ENCODE measurements around the gene BATF3. TPM values are rescaled to one million over a fixed set of nuclear protein-coding genes. Genes with fewer than 3 reads are reported as not detected.
"Not testable (repeated sequence)": the region's sequence is repeated elsewhere in the genome, so short reads cannot be mapped to it uniquely, and the experiment has no call there.

Gene BATF3
- total RNA-seq, 6 donors from 2014 or later = 2.6 to 14.1 (median 9.4) TPM

- Histone ChIP-seq H3K9me3 (no peaks in the 10 kb centered on the region), H3K27ac (no peak overlapping the region), H3K4me1 (no peaks in the 10 kb centered on the region), H3K27me3 (no peaks in the 10 kb centered on the region), H3K36me3 (no peaks in the 10 kb centered on the region), H3K4me3 (no peak overlapping the region)
- WGBS, 2 donors = 71 to 77% methylated on average over 13 of the region's 13 CpGs
- no peak for DNase-seq
- TF ChIP-seq POLR2AphosphoS5 (IDR thresholded peaks at IDR 0.05) = no peak
- no peak for TF ChIP-seq EP300 (IDR thresholded peaks at IDR 0.05)
- TF ChIP-seq, protein P1, sequence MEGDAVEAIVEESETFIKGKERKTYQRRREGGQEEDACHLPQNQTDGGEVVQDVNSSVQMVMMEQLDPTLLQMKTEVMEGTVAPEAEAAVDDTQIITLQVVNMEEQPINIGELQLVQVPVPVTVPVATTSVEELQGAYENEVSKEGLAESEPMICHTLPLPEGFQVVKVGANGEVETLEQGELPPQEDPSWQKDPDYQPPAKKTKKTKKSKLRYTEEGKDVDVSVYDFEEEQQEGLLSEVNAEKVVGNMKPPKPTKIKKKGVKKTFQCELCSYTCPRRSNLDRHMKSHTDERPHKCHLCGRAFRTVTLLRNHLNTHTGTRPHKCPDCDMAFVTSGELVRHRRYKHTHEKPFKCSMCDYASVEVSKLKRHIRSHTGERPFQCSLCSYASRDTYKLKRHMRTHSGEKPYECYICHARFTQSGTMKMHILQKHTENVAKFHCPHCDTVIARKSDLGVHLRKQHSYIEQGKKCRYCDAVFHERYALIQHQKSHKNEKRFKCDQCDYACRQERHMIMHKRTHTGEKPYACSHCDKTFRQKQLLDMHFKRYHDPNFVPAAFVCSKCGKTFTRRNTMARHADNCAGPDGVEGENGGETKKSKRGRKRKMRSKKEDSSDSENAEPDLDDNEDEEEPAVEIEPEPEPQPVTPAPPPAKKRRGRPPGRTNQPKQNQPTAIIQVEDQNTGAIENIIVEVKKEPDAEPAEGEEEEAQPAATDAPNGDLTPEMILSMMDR (IDR thresholded peaks at IDR 0.05) = no peak
- no peak for TF ChIP-seq POLR2A (IDR thresholded peaks at IDR 0.05)
- peak; percentile 55 to 81 for ATAC-seq (ENCODE audit: low FRiP score in 2 of 2)
These were observed 27.9 kb upstream of the BATF3 start for GRCh38 chr1:212727386-212728181.

DNA sequence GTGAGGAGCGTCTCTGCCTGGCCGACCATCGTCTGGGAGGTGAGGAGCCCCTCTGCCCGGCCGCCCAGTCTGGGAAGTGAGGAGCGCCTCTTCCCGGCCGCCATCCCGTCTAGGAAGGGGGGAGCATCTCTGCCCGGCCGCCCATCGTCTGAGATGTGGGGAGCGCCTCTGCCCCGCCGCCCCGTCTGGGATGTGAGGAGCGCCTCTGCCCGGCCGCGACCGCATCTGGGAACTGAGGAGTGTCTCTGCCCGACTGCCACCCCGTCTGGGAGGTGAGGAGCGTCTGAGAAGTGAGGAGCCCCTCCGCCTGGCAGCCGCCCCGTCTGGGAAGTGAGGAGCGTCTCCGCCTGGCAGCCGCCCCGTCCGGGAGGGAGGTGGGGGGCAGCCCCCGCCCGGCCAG is 25.0 kb upstream of the BATF3 start:
- 96 to 98% methylated on average over 17 to 19 of the region's 34 CpGs for WGBS, 2 donors
- H3K36me3 ChIP-seq; H3K4me3 ChIP-seq; H3K27me3 ChIP-seq; H3K4me1 ChIP-seq; H3K9me3 ChIP-seq; ATAC-seq (ENCODE audit: low FRiP score in 2 of 2); H3K27ac ChIP-seq: not testable (repeated sequence)
- DNase-seq = peak in 1 of 2 donors; percentile 53

GRCh38 chr1:212722270-212722957 is 22.8 kb upstream of the BATF3 start:
- DNase-seq (no peak), ATAC-seq (ENCODE audit: low FRiP score in 2 of 2) (no peak)
- TF ChIP-seq POLR2AphosphoS5 (IDR thresholded peaks at IDR 0.05) (no peak), EP300 (IDR thresholded peaks at IDR 0.05) (no peak), POLR2A (IDR thresholded peaks at IDR 0.05) (no peak)
- TF ChIP-seq, protein P1 (IDR thresholded peaks at IDR 0.05) = no peak
- H3K4me3 ChIP-seq = no peak overlapping the region
- H3K9me3 ChIP-seq = no peaks in the 10 kb centered on the region
- H3K27me3 ChIP-seq = no peaks in the 10 kb centered on the region
- H3K27ac ChIP-seq = no peak overlapping the region
- 44 to 49% methylated on average over 3 of the region's 3 CpGs for WGBS, 2 donors
- peaks cover 0 to 9% (median 0%) of the 10 kb centered on the region in 4 donors for H3K4me1 ChIP-seq
- H3K36me3 ChIP-seq = no peaks in the 10 kb centered on the region

DNA sequence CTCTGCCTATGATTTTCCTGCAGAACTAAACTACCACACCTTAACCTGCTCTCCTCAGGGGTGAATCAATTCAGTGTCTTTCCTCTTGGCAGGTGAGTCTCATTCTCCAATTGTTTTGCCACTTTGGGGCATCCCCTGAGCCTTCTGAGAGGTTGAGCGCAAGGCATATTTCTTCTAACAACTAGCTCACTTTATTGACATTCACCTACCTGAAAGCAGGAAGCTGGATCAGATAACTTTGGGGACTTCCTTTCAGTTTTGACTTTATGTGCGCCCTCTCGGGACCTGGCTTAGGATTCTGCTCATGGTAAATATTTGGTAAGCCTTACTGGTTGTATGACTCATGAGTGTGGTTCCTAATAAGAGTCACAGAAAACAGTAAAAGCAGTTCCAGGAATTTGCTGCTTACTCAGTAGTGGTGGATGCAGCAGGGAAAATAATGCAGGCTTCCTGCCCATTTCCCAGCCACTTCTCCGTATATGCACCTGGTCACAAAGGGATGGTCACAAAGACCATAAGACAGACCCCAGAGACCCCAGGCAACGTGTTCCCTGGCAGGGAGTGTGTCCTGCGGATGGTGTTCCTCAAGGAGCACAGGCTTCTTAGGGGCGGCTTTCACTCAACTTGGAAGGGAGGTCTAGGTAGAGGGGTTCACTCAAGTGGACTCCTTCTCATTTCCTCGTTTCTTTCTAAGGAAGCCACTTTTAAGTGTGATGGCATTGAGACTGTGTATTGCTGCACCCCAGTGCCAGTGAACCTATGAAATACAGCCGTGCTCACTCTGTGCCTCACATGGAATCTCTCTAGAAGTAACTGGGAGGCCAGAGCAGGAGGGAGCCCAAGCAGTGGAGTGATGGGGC is 22.0 kb upstream of the BATF3 start:
- Histone ChIP-seq H3K27me3 (no peaks in the 10 kb centered on the region), H3K4me3 (no peak overlapping the region), H3K9me3 (no peaks in the 10 kb centered on the region), H3K36me3 (no peaks in the 10 kb centered on the region), H3K27ac (no peak overlapping the region), H3K4me1 (peaks cover 0 to 9% (median 0%) of the 10 kb centered on the region in 4 donors)
- WGBS, 2 donors = 64 to 68% methylated on average over 9 of the region's 9 CpGs
- TF ChIP-seq POLR2AphosphoS5 (IDR thresholded peaks at IDR 0.05) (no peak), EP300 (IDR thresholded peaks at IDR 0.05) (no peak), POLR2A (IDR thresholded peaks at IDR 0.05) (no peak)
- TF ChIP-seq, protein P1 (IDR thresholded peaks at IDR 0.05) = no peak
- DNase-seq = no peak
- ATAC-seq (ENCODE audit: low FRiP score in 2 of 2) = peak; percentile 34 to 44

DNA sequence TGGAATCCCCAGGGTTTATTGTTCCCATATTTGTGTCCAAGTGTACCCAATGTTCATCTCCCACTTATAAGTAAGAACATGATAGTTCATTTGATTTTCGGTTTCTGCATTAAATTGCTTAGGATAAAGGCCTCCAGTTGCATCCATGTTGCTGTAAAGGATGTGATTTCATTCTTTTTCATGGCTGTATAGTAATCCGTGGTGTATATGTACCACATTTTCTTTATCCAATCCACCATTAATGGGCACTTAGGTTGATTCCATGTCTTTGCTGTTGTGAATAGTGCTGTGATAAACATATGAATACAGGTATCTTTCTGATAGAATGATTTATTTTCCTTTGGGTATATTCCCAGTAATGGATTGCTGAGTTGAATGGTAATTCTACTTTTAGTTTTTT is 20.0 kb upstream of the BATF3 start:
- Histone ChIP-seq H3K27me3 (no peaks in the 10 kb centered on the region), H3K9me3 (no peaks in the 10 kb centered on the region), H3K4me3 (no peak overlapping the region), H3K27ac (no peak overlapping the region), H3K4me1 (peaks cover 0 to 9% (median 0%) of the 10 kb centered on the region in 4 donors), H3K36me3 (no peaks in the 10 kb centered on the region)
- WGBS, 2 donors = 91 to 92% methylated on average over 2 of the region's 2 CpGs
- DNase-seq (no peak), ATAC-seq (ENCODE audit: low FRiP score in 2 of 2) (no peak)
- TF ChIP-seq POLR2A (IDR thresholded peaks at IDR 0.05) (no peak), EP300 (IDR thresholded peaks at IDR 0.05) (no peak), POLR2AphosphoS5 (IDR thresholded peaks at IDR 0.05) (no peak)
- TF ChIP-seq, protein P1 (IDR thresholded peaks at IDR 0.05) = no peak
